ENCODE measurements around the gene NEURL1B.
A peak's percentile ranks its signal among the peaks of the same experiment; 100 is the strongest.
"Not testable (repeated sequence)": the region's sequence is repeated elsewhere in the genome, so short reads cannot be mapped to it uniquely, and the experiment has no call there.

NEURL1B gene

DNA sequence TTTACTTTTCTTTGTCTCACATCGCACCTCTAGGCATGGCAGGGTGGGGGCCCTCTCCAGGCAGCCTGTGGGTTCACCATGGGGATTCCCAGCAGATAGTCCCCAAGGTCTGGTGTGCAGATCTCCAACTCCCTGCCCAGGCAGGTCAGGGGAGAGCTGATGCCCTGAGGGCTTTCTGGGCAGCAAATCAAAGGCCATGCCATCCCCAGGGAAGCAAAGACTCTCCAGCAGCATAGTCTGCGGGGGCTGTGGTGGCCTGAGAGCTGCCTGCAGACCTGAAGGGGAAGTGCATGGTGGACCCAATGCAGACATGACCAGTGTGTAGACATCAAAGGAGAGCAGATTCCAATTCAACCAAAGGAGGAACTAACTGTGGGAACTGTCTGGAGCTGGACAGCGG, 7.7 kb downstream of the NEURL1B start:
- no peak for DNase-seq (ENCODE audit: low read depth)
- TF ChIP-seq, protein P1, sequence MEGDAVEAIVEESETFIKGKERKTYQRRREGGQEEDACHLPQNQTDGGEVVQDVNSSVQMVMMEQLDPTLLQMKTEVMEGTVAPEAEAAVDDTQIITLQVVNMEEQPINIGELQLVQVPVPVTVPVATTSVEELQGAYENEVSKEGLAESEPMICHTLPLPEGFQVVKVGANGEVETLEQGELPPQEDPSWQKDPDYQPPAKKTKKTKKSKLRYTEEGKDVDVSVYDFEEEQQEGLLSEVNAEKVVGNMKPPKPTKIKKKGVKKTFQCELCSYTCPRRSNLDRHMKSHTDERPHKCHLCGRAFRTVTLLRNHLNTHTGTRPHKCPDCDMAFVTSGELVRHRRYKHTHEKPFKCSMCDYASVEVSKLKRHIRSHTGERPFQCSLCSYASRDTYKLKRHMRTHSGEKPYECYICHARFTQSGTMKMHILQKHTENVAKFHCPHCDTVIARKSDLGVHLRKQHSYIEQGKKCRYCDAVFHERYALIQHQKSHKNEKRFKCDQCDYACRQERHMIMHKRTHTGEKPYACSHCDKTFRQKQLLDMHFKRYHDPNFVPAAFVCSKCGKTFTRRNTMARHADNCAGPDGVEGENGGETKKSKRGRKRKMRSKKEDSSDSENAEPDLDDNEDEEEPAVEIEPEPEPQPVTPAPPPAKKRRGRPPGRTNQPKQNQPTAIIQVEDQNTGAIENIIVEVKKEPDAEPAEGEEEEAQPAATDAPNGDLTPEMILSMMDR (conservative IDR thresholded peaks at IDR 0.05; ENCODE audit: control insufficient read depth, insufficient read depth, low read depth, low read length), result no peak
- H3K4me3 ChIP-seq (ENCODE audit: control insufficient read depth, low read depth, low read length), result no peak overlapping the region

- DNase-seq (ENCODE audit: low read depth); H3K4me3 ChIP-seq (ENCODE audit: control insufficient read depth, low read depth, low read length): not testable (repeated sequence)
Observed at GRCh38 chr5:172656496-172656895, 15.4 kb downstream of the NEURL1B start.

DNA sequence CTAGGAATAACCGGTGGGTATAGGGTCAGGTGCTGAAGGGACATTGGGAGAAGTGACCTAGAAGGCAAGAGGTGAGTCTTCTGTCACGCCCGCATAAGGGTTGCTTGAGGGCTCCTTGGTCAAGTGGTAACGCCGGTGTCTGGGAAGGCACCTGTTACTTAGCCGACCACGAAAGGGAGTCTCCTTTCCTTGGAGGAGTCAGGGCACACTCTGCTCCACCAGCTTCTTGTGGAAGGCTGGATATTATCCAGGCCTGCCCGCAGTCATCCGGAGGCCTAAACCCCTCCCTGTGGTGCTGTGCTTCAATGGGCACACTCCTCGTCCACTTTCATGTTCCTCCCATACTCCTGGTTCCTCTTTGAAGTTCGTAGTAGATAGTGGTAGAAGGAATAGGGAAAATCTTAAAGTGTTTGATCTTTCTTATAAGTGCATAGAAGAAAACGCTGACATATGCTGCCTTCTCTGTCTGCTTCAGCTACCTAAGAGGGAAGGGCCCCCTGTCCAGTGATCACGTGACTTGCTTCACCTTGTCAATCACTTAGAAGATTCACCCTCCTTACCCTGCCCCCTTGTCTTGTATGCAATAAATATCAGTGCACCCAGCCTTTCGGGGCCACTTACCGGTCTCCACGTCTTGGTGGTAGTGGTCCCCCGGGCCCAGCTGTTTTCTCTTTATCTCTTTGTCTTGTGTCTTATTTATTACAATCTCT, 16.6 kb downstream of the NEURL1B start:
- not testable (repeated sequence) for H3K4me3 ChIP-seq (ENCODE audit: control insufficient read depth, low read depth, low read length); DNase-seq (ENCODE audit: low read depth)

DNA sequence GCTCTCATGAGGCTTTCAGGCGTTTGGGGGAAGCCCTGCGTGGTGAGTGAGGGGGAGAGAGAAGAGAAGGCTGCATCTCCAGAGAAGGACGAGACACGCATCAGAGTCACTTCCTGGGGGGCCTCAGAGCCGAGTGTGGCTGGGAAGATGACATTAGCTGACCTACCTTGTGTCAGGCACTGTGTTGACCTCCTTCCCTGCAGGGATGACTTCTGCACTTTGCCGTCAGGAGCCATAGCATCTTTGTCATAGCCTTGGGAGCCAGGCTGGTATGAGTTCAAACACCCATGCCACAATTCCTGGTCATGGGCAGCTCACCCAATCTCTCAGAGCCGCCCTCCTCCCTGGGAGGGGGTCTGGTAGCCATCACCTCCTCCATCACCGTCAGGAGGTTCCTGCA, 17.3 kb downstream of the NEURL1B start:
- DNase-seq (ENCODE audit: low read depth), result no peak
- TF ChIP-seq, protein P1 (conservative IDR thresholded peaks at IDR 0.05; ENCODE audit: control insufficient read depth, insufficient read depth, low read depth, low read length), result no peak
- no peak overlapping the region for H3K4me3 ChIP-seq (ENCODE audit: control insufficient read depth, low read depth, low read length)

GRCh38 chr5:172658961-172659501, 18.0 kb downstream of the NEURL1B start:
- TF ChIP-seq, protein P1 (conservative IDR thresholded peaks at IDR 0.05; ENCODE audit: control insufficient read depth, insufficient read depth, low read depth, low read length), result no peak
- DNase-seq (ENCODE audit: low read depth), result no peak
- no peak overlapping the region for H3K4me3 ChIP-seq (ENCODE audit: control insufficient read depth, low read depth, low read length)

DNA sequence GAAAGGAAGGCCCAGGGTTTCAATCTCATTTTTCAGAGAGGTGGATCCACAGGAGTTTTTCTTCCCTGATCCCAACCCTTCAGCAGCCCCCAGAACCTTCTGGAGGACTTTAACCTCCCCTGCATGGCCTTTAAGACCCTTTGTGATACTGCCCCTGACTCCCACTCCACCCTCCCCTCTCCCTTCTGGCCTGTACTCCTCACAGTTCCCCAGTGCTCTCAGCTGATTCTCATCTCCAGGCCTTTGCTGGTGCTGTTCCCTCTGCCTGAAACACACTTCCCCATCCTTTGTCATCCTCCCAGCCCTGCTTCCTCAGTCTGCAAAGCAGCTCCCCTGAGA, 18.5 kb downstream of the NEURL1B start:
- TF ChIP-seq, protein P1 (conservative IDR thresholded peaks at IDR 0.05; ENCODE audit: control insufficient read depth, insufficient read depth, low read depth, low read length), result no peak
- DNase-seq (ENCODE audit: low read depth), result no peak
- no peak overlapping the region for H3K4me3 ChIP-seq (ENCODE audit: control insufficient read depth, low read depth, low read length)

GRCh38 chr5:172659909-172660628, 19.0 kb downstream of the NEURL1B start:
- TF ChIP-seq, protein P1 (conservative IDR thresholded peaks at IDR 0.05; ENCODE audit: control insufficient read depth, insufficient read depth, low read depth, low read length), result no peak
- peak; percentile 65 for DNase-seq (ENCODE audit: low read depth)

More at GRCh38 chr5:172659909-172660628, 19.0 kb downstream of the NEURL1B start:
- no peak overlapping the region for H3K4me3 ChIP-seq (ENCODE audit: control insufficient read depth, low read depth, low read length)
